ENCODE results near the gene PHLPP1.

PHLPP1 gene

GRCh38 chr18:62847081-62847480 lies 131.7 kb downstream of the PHLPP1 start:
- H3K27ac Mint-ChIP-seq = peak overlapping the region; percentile 51
- peaks cover 5% of the 10 kb centered on the region for H3K4me1 Mint-ChIP-seq
- no peak overlapping the region for H3K4me3 Mint-ChIP-seq
- no peaks in the 10 kb centered on the region for H3K27me3 Mint-ChIP-seq (ENCODE audit: low read depth, poor library complexity)
- peaks cover 14% of the 10 kb centered on the region for H3K36me3 Mint-ChIP-seq (ENCODE audit: low read depth)
- H3K9me3 Mint-ChIP-seq = no peaks in the 10 kb centered on the region
- DNase-seq = no peak
- no peak for TF ChIP-seq CTCF (IDR thresholded peaks at IDR 0.05)

- DNase-seq = no peak
- TF ChIP-seq CTCF (IDR thresholded peaks at IDR 0.05) = no peak
- Mint-ChIP-seq H3K27ac (no peak overlapping the region), H3K4me3 (no peak overlapping the region), H3K4me1 (peaks cover 5% of the 10 kb centered on the region), H3K9me3 (no peaks in the 10 kb centered on the region), H3K27me3 (ENCODE audit: low read depth, poor library complexity) (no peaks in the 10 kb centered on the region), H3K36me3 (ENCODE audit: low read depth) (no peaks in the 10 kb centered on the region)
Observed at GRCh38 chr18:62848946-62849345, 133.6 kb downstream of the PHLPP1 start.

GRCh38 chr18:62850619-62851306 lies 135.4 kb downstream of the PHLPP1 start:
- H3K9me3 Mint-ChIP-seq = no peaks in the 10 kb centered on the region
- H3K27ac Mint-ChIP-seq = no peak overlapping the region

GRCh38 chr18:62852851-62853250 lies 137.5 kb downstream of the PHLPP1 start:
- Mint-ChIP-seq H3K4me3 (no peak overlapping the region), H3K9me3 (no peaks in the 10 kb centered on the region), H3K27ac (peak overlapping the region; percentile 3), H3K36me3 (ENCODE audit: low read depth) (peaks cover 16% of the 10 kb centered on the region), H3K27me3 (ENCODE audit: low read depth, poor library complexity) (no peaks in the 10 kb centered on the region), H3K4me1 (peaks cover 8% of the 10 kb centered on the region)
- DNase-seq = no peak
- TF ChIP-seq CTCF (IDR thresholded peaks at IDR 0.05) = no peak

More at GRCh38 chr18:62850619-62851306, 135.4 kb downstream of the PHLPP1 start:
- Mint-ChIP-seq H3K4me3 (no peak overlapping the region), H3K4me1 (peaks cover 5% of the 10 kb centered on the region), H3K27me3 (ENCODE audit: low read depth, poor library complexity) (no peaks in the 10 kb centered on the region), H3K36me3 (ENCODE audit: low read depth) (peaks cover 16% of the 10 kb centered on the region)
- DNase-seq = no peak
- no peak for TF ChIP-seq CTCF (IDR thresholded peaks at IDR 0.05)

GRCh38 chr18:62856294-62856693 lies 141.0 kb downstream of the PHLPP1 start:
- Mint-ChIP-seq H3K4me3 (no peak overlapping the region), H3K9me3 (no peaks in the 10 kb centered on the region), H3K27me3 (ENCODE audit: low read depth, poor library complexity) (no peaks in the 10 kb centered on the region), H3K36me3 (ENCODE audit: low read depth) (peaks cover 16% of the 10 kb centered on the region), H3K27ac (no peak overlapping the region), H3K4me1 (peaks cover 13% of the 10 kb centered on the region)
- TF ChIP-seq CTCF (IDR thresholded peaks at IDR 0.05) = no peak
- DNase-seq = no peak

Data from nephron progenitor cell (in vitro differentiated cells).